HT-29 (cell line): Measurements from ENCODE around the gene ZMYM3. TPM values are rescaled to one million over a fixed set of nuclear protein-coding genes. Genes with fewer than 3 reads are reported as not detected.

Experiments
- DNase-seq: peaks from one replicate; pipeline ENCODE4 v3.0.0-alpha.2; 2015; ENCODE audit warnings: low spot score
- total RNA-seq: library from RNA; depleted of rRNA; stranded (reverse); fragments of >200 nt; shearing (Covaris generic); gene quantifications from 2 replicates; pipeline ENCODE4 v1.2.3, GENCODE V29; 2014; rRNA removed

The ZMYM3 gene
- total RNA-seq, 1 experiment from 2014 or later, result 25.1 TPM

GRCh38 chrX:71214604-71215337 lies 39.2 kb downstream of the ZMYM3 start:
- DNase-seq, result peak; percentile 79

DNA sequence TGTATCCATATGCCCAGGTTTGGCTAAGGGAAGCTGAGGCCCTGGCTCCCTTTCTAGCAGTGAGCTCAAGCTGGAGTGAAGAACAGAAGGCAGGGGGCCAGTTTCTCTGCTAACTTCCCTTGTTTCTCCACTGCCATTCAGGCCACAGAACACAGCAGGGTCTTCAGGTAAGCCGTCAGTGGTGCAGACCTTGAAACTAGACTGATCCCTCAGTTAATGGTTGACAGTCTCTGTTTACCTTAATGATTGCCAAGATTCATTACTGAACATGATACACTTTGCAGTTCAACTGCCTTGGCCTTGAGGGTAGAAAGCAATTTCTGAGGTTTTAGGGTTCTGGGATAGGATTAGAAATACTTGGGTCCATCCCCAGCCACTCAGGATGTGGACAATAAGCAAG lies 39.8 kb downstream of the ZMYM3 start:
- DNase-seq, result no peak

DNA sequence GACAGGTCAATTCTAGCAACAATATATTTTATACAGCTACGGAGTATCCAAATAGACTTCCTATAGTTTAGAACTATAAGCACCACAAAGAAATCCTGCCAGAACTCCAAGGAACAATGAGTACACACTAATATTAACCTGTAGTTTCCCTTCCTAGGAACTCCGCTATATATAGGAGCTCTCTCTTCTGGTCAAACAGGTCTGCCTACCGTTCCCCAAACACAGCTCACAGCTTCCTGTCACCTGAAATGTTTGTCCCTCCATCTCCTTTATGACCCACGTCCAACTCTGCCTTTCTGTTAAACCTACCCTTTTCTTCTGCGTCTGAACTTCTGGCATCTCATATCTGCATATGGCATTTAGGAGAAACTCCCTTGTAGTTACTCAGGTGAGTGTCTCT lies 41.4 kb downstream of the ZMYM3 start:
- peak; percentile 50 for DNase-seq

GRCh38 chrX:71210816-71211215 lies 43.1 kb downstream of the ZMYM3 start:
- DNase-seq, result no peak

DNA sequence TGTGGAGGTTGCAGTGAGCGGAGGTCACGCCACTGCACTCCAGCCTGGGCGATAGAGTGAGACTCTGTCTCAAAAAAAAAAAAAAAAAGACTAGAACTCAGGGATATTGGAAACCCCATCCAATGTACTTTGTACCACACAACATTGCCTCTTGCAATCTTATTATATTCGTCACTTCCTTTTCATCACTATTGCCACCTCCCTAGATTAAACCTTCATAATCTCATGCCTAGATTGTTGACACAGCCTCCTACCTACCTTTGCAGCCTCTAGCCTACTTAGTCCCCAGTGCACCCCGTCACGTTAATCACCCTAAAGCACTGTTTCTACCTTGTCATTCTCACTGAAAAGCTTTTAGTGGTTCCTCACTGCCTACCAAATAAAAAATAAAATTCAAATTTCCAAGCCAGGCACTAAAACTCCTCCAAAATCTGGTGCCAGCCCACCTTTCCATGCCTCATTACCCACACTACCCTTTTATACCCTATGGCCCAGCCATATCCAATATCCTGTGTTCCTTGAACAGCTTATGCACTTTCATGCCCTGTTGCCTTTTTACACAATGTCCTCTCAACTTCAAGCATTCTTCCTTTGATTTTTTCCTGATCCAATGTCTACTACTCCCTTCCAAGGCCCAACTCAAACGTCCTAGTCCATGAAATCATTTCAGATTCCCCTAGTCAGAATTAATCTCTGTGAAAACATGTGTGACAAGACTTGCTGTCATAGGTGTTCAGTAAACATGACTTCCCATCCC lies 54.5 kb downstream of the ZMYM3 start:
- DNase-seq, result no peak

GRCh38 chrX:71198066-71198465 lies 55.9 kb downstream of the ZMYM3 start:
- no peak for DNase-seq

DNA sequence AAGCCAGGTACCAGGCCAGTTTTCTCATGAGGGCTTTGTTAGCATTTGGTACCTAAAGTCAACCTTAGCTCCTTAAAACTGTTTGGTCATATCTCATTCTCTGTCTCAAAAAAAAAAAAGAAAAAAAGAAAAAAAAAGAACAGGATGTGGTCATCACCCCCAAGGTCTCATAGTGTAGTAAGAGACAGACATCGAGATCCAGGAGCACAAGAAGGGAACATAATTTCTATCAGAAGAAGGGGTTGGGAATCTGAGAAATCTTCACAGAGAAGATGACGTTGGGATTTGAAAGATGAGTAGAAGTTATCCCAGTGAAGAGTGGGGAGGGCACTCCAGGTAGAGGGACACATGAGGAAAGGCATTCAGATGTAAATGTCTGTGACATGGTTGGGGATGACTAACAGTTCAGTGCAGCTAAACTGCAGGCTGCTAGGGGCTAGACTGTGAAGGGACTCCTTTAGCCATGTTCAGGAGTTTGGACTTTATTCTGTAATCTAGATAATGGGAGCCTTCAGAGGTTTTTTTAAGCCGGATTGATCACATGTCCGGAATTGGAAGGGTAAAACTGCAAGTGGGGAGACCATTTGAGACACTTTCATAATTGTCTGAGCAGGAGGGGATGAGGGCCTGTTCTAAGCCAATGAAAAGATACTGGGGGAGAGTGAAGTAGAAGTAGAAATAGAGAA lies 57.8 kb downstream of the ZMYM3 start:
- DNase-seq, result no peak

- no peak for DNase-seq
Observed at GRCh38 chrX:71191248-71191647, 62.7 kb downstream of the ZMYM3 start.

Other genes with a start within 250 kb of the ZMYM3 start
- 52.1 and 59.7 TPM in 2 replicates for gene SNX12, start 185.8 kb downstream of the ZMYM3 start, total RNA-seq
- gene FOXO4, start 158.3 kb downstream of the ZMYM3 start, total RNA-seq, result 9.4 and 11.1 TPM in 2 replicates
- not detected in 2 replicates for gene CXorf65, start 147.4 kb downstream of the ZMYM3 start, total RNA-seq
- gene IL2RG, start 142.6 kb downstream of the ZMYM3 start, total RNA-seq, result 0.08 TPM in 1 of 2 replicates, not detected in the other
- gene MED12, start 135.5 kb downstream of the ZMYM3 start, total RNA-seq, result 21.4 and 36.2 TPM in 2 replicates
- gene NLGN3, start 109.3 kb downstream of the ZMYM3 start, total RNA-seq, result 0.13 TPM in 1 of 2 replicates, not detected in the other
- gene GJB1, start 30.9 kb downstream of the ZMYM3 start, total RNA-seq, result 45.9 and 52.6 TPM in 2 replicates
- 400 and 406 TPM in 2 replicates for gene NONO, start 29.5 kb upstream of the ZMYM3 start, total RNA-seq
- gene ITGB1BP2, start 47.6 kb upstream of the ZMYM3 start, total RNA-seq, result 1.7 and 2.2 TPM in 2 replicates
- 15.0 and 25.3 TPM in 2 replicates for gene TAF1, start 112.2 kb upstream of the ZMYM3 start, total RNA-seq